Common myeloid progenitor, CD34-positive (primary cell): ENCODE results near the gene GINS2.

Experiments used
- CTCF ChIA-PET: fragments of 350-600 bp; sonication (Branson Sonifier 250); formaldehyde crosslinking; loops from one replicate; lab custom pipeline; 2021; ENCODE audit warnings: antibody characterized with exemption; lab: Charles Lee
- POLR2A ChIA-PET: fragments of 350-600 bp; sonication (Branson Sonifier 250); formaldehyde crosslinking; loops from one replicate; lab custom pipeline; 2021; ENCODE audit warnings: antibody characterized with exemption; lab: Charles Lee
- DNase-seq, 3 donors: peaks; one replicate each; pipeline versions ENCODE4 v3.0.0 to v3.0.0-alpha.2; 2013
- H3K27ac ChIP-seq, 2 experiments: 1 replicate in 1 of 2; 2 replicates in 1 of 2; pipeline ENCODE4 v1.7.0; 2013; ENCODE audit warnings: inconsistent platforms in 2 of 2, low read length in 2 of 2, mild to moderate bottlenecking in 2 of 2, low read depth in 1 of 2, moderate library complexity in 1 of 2; ENCODE audit not compliant: severe bottlenecking in 2 of 2, insufficient read depth in 1 of 2, poor library complexity in 1 of 2
- H3K27me3 ChIP-seq, 5 experiments: replicated peaks in 2 of 5; 1 replicate in 3 of 5; 2 replicates in 2 of 5; pipeline versions ENCODE4 v1.6.1 to v1.7.0; 2013; ENCODE audit warnings: low read length in 4 of 5, mild to moderate bottlenecking in 2 of 5, moderate library complexity in 2 of 5, inconsistent platforms in 1 of 5; ENCODE audit not compliant: insufficient read depth in 5 of 5, control insufficient read depth in 4 of 5
- H3K36me3 ChIP-seq, 4 experiments: 1 replicate in 2 of 4; 2 replicates in 2 of 4; pipeline versions ENCODE4 v1.6.1 to v1.7.0; 2013; ENCODE audit warnings: low read length in 3 of 4, control low read depth in 1 of 4, mild to moderate bottlenecking in 1 of 4; ENCODE audit not compliant: control insufficient read depth in 4 of 4, insufficient read depth in 4 of 4
- H3K4me1 ChIP-seq, 4 experiments: 1 replicate in 3 of 4; 2 replicates in 1 of 4; pipeline versions ENCODE4 v1.6.1 to v1.7.1; 2013; ENCODE audit warnings: low read length in 3 of 4, mild to moderate bottlenecking in 3 of 4, control low read depth in 1 of 4, inconsistent platforms in 1 of 4, moderate library complexity in 1 of 4; ENCODE audit not compliant: control insufficient read depth in 4 of 4, insufficient read depth in 4 of 4; ENCODE audit errors: control extremely low read depth in 1 of 4
- H3K4me3 ChIP-seq, 7 experiments: 1 replicate in 4 of 7; 2 replicates in 3 of 7; pipeline versions ENCODE4 v1.5.1 to v1.7.0; 2013; ENCODE audit warnings: mild to moderate bottlenecking in 7 of 7, low read length in 6 of 7, moderate library complexity in 6 of 7, inconsistent platforms in 2 of 7, low read depth in 2 of 7, control low read depth in 1 of 7; ENCODE audit not compliant: insufficient read depth in 4 of 7, control insufficient read depth in 1 of 7; ENCODE audit errors: extremely low read depth in 1 of 7
- H3K9me3 ChIP-seq, 5 experiments: 1 replicate in 4 of 5; 2 replicates in 1 of 5; pipeline versions ENCODE4 v1.6.1 to v1.7.1; 2013; ENCODE audit warnings: low read length in 4 of 5, mild to moderate bottlenecking in 2 of 5, inconsistent platforms in 1 of 5, low read depth in 1 of 5, moderate library complexity in 1 of 5; ENCODE audit not compliant: control insufficient read depth in 4 of 5, insufficient read depth in 2 of 5; ENCODE audit errors: control extremely low read depth in 1 of 5
- WGBS: methylation state at CpG from one replicate; pipeline ENCODE4 v1.1.5; 2013; ENCODE audit not compliant: insufficient coverage; 5-methylcytosine and 5-hydroxymethylcytosine counted together

Gene GINS2

GRCh38 chr16:85648070-85648714 lies 40.6 kb downstream of the GINS2 start:
- ChIA-PET CTCF (interaction anchor here (1.8 to 3.5 kb wide), 2 partner anchors 11 to 28 kb away, joined by 6 to 11 read pairs; no protein-coding TSS in a partner anchor), POLR2A (no interaction called here)
- no peak overlapping the region for H3K27ac ChIP-seq
- DNase-seq, result no peak
- H3K4me3 ChIP-seq, result no peak overlapping the region
- WGBS, result 98% methylated on average over 18 of the region's 26 CpGs
- peaks cover 0 to 18% (median 8%) of the 10 kb centered on the region in 4 experiments for H3K4me1 ChIP-seq
- no peaks in the 10 kb centered on the region for H3K9me3 ChIP-seq
- no peaks in the 10 kb centered on the region for H3K27me3 ChIP-seq
- peaks cover 3 to 74% (median 56%) of the 10 kb centered on the region in 4 experiments for H3K36me3 ChIP-seq

- ChIA-PET CTCF (no interaction called here), POLR2A (no interaction called here)
- Histone ChIP-seq H3K9me3 (no peaks in the 10 kb centered on the region), H3K4me1 (peaks cover 0 to 14% (median 4%) of the 10 kb centered on the region in 4 experiments), H3K36me3 (peaks cover 0 to 83% (median 63%) of the 10 kb centered on the region in 4 experiments), H3K27me3 (no peaks in the 10 kb centered on the region), H3K27ac (no peak overlapping the region), H3K4me3 (no peak overlapping the region)
- no peak for DNase-seq
- WGBS, result 90% methylated on average over 10 of the region's 15 CpGs
Observed at GRCh38 chr16:85646976-85647375, 41.8 kb downstream of the GINS2 start.

- WGBS, result 96% methylated on average over 14 of the region's 17 CpGs
- no peak for DNase-seq
- peaks cover 0 to 11% (median 6%) of the 10 kb centered on the region in 4 experiments for H3K4me1 ChIP-seq
- ChIA-PET POLR2A (no interaction called here), CTCF (no interaction called here)
- no peaks in the 10 kb centered on the region for H3K9me3 ChIP-seq
- no peaks in the 10 kb centered on the region for H3K27me3 ChIP-seq
- no peak overlapping the region for H3K4me3 ChIP-seq
- no peak overlapping the region for H3K27ac ChIP-seq
- peaks cover 0 to 82% (median 62%) of the 10 kb centered on the region in 4 experiments for H3K36me3 ChIP-seq
Observed at GRCh38 chr16:85646358-85646907, 42.3 kb downstream of the GINS2 start.

GRCh38 chr16:85645021-85645589 lies 43.6 kb downstream of the GINS2 start:
- DNase-seq, result no peak
- H3K27me3 ChIP-seq, result no peaks in the 10 kb centered on the region
- H3K27ac ChIP-seq, result peak overlapping the region in 1 of 2 experiments; percentile 5
- WGBS, result 79% methylated on average over 18 of the region's 19 CpGs
- H3K36me3 ChIP-seq, result peaks cover 0 to 86% (median 68%) of the 10 kb centered on the region in 4 experiments
- ChIA-PET POLR2A (no interaction called here), CTCF (interaction anchor here (1.8 to 1.9 kb wide), 2 partner anchors 10 to 11 kb away, joined by 4 to 5 read pairs; no protein-coding TSS in a partner anchor)
- no peaks in the 10 kb centered on the region for H3K9me3 ChIP-seq
- peaks cover 0 to 5% (median 4%) of the 10 kb centered on the region in 4 experiments for H3K4me1 ChIP-seq
- no peak overlapping the region for H3K4me3 ChIP-seq

- no peak for DNase-seq
- POLR2A ChIA-PET, result no interaction called here
- Histone ChIP-seq H3K27ac (no peak overlapping the region), H3K36me3 (peaks cover 0 to 86% (median 68%) of the 10 kb centered on the region in 4 experiments), H3K4me1 (peaks cover 0 to 5% (median 4%) of the 10 kb centered on the region in 4 experiments), H3K27me3 (no peaks in the 10 kb centered on the region), H3K9me3 (no peaks in the 10 kb centered on the region), H3K4me3 (no peak overlapping the region)
- 98% methylated on average over 16 of the region's 21 CpGs for WGBS
- CTCF ChIA-PET, result interaction anchor here (1.8 to 1.9 kb wide), 2 partner anchors 9 to 10 kb away, joined by 4 to 5 read pairs; no protein-coding TSS in a partner anchor
Observed at GRCh38 chr16:85644093-85644712, 44.6 kb downstream of the GINS2 start.

- Histone ChIP-seq H3K27me3 (no peaks in the 10 kb centered on the region), H3K9me3 (no peaks in the 10 kb centered on the region), H3K4me1 (peaks cover 0 to 5% (median 4%) of the 10 kb centered on the region in 4 experiments), H3K36me3 (peaks cover 0 to 85% (median 68%) of the 10 kb centered on the region in 4 experiments), H3K4me3 (no peak overlapping the region), H3K27ac (no peak overlapping the region)
- ChIA-PET POLR2A (no interaction called here), CTCF (interaction anchor here (1.0 to 1.9 kb wide), 3 partner anchors 8 to 27 kb away, joined by 4 to 5 read pairs (median 4); no protein-coding TSS in a partner anchor)
- DNase-seq, result no peak
- WGBS, result 100% methylated on average over 2 of the region's 8 CpGs
Observed at GRCh38 chr16:85643631-85644030, 45.1 kb downstream of the GINS2 start.
